Stimulated activated CD4-positive, alpha-beta T cell treated with anti-CD3 and anti-CD28 coated beads, Interleukin-15, amount 100 ng/mL, for 1 hour (primary cell): ENCODE data around the gene CDK8.
A peak's percentile ranks its signal among the peaks of the same experiment; 100 is the strongest.

Experiments used
- DNase-seq, 2 donors: peaks; one replicate each; pipeline ENCODE4 v3.0.0-alpha.2; 2020; ENCODE audit warnings: low read depth in 1 of 2, low spot score in 1 of 2

Gene CDK8

GRCh38 chr13:26253787-26254582, at the start of gene CDK8:
Gene CDK8 (plus strand): TSS chr13:26254129. CDS start chr13:26254642, 513 bp downstream.
- DNase-seq, result peak; percentile 75 to 76

GRCh38 chr13:26208287-26208686, 45.6 kb upstream of the CDK8 start:
- no peak for DNase-seq

- no peak for DNase-seq
Measured at GRCh38 chr13:26213345-26213744, 40.6 kb upstream of the CDK8 start.

GRCh38 chr13:26213982-26214381, 39.9 kb upstream of the CDK8 start:
- DNase-seq, result no peak

GRCh38 chr13:26216042-26216441, 37.9 kb upstream of the CDK8 start:
- no peak for DNase-seq

- DNase-seq, result no peak
Measured at GRCh38 chr13:26219726-26220125, 34.2 kb upstream of the CDK8 start.

GRCh38 chr13:26220575-26220974, 33.4 kb upstream of the CDK8 start:
- no peak for DNase-seq

GRCh38 chr13:26221399-26221720, 32.6 kb upstream of the CDK8 start:
- DNase-seq, result no peak

GRCh38 chr13:26221721-26222519, 32.0 kb upstream of the CDK8 start, which contains the start of gene RNF6:
Gene RNF6 (minus strand): TSS chr13:26222314. CDS start chr13:26219649, 2,665 bp downstream.
- peak; percentile 66 to 75 for DNase-seq

GRCh38 chr13:26222520-26223046, 31.3 kb upstream of the CDK8 start:
- no peak for DNase-seq

- DNase-seq, result no peak
Measured at GRCh38 chr13:26225896-26226617, 27.9 kb upstream of the CDK8 start.

GRCh38 chr13:26227166-26227971, 26.6 kb upstream of the CDK8 start:
- DNase-seq, result no peak

GRCh38 chr13:26228096-26228495, 25.8 kb upstream of the CDK8 start:
- DNase-seq, result no peak

GRCh38 chr13:26229080-26229615, 24.8 kb upstream of the CDK8 start:
- no peak for DNase-seq

GRCh38 chr13:26230703-26231102, 23.2 kb upstream of the CDK8 start:
- no peak for DNase-seq

GRCh38 chr13:26236296-26236695, 17.6 kb upstream of the CDK8 start:
- DNase-seq, result no peak

GRCh38 chr13:26246154-26246553, 7.8 kb upstream of the CDK8 start:
- DNase-seq, result no peak

GRCh38 chr13:26247011-26247410, 6.9 kb upstream of the CDK8 start:
- DNase-seq, result no peak

GRCh38 chr13:26247608-26248007, 6.3 kb upstream of the CDK8 start:
- DNase-seq, result no peak

GRCh38 chr13:26249551-26249950, 4.4 kb upstream of the CDK8 start:
- DNase-seq, result no peak
